UCSD-AML1 (cell line): ENCODE results near the gene ANKRD33.

Experiments used
- DNase-seq: peaks from one replicate; lab custom pipeline; 2025; ENCODE audit not compliant: unreplicated experiment; lab: John Stamatoyannopoulos, UW

The ANKRD33 gene

GRCh38 chr12:51938726-51939125 is 50.8 kb downstream of the ANKRD33 start:
- DNase-seq, result no peak

GRCh38 chr12:51941011-51941581 is 53.2 kb downstream of the ANKRD33 start:
- no peak for DNase-seq
